PC-9 (cell line): ENCODE data around the gene TMX4.

Experiments
- EZH2 ChIP-seq: fragments of 200-600 bp; sonication (generic); IDR thresholded peaks from 2 replicates; pipeline ENCODE4 v1.8.0; 2017; ENCODE audit warnings: antibody characterized with exemption, low read depth
- TF ChIP-seq, protein P1 (sequence below): fragments of 200-600 bp; sonication (generic); conservative IDR thresholded peaks from 2 replicates; pipeline ENCODE4 v1.6.1; 2017; ENCODE audit warnings: mixed run types, antibody characterized with exemption, mild to moderate bottlenecking, moderate library complexity

GRCh38 chr20:7981374-7981773 is 38.2 kb downstream of the TMX4 start:
- TF ChIP-seq, protein P1, sequence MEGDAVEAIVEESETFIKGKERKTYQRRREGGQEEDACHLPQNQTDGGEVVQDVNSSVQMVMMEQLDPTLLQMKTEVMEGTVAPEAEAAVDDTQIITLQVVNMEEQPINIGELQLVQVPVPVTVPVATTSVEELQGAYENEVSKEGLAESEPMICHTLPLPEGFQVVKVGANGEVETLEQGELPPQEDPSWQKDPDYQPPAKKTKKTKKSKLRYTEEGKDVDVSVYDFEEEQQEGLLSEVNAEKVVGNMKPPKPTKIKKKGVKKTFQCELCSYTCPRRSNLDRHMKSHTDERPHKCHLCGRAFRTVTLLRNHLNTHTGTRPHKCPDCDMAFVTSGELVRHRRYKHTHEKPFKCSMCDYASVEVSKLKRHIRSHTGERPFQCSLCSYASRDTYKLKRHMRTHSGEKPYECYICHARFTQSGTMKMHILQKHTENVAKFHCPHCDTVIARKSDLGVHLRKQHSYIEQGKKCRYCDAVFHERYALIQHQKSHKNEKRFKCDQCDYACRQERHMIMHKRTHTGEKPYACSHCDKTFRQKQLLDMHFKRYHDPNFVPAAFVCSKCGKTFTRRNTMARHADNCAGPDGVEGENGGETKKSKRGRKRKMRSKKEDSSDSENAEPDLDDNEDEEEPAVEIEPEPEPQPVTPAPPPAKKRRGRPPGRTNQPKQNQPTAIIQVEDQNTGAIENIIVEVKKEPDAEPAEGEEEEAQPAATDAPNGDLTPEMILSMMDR, result no peak
- TF ChIP-seq EZH2, result no peak
